SK-N-SH (cell line): ENCODE results near the gene SDCCAG8. TPM values are rescaled to one million over a fixed set of nuclear protein-coding genes. Genes with fewer than 3 reads are reported as not detected.

ENCODE experiments used
- CTCF ChIA-PET: fragments of 300-600, 350-600 bp; formaldehyde crosslinking; extraction: SDS; loops from one replicate; lab custom pipeline; 2021; lab: Yijun Ruan, JAX
- POLR2A ChIA-PET: fragments of 350-600 bp; sonication (Branson Sonifier 250); formaldehyde crosslinking; extraction: SDS; loops from one replicate; lab custom pipeline; 2020; ENCODE audit warnings: antibody characterized with exemption, inconsistent platforms; lab: Yijun Ruan, JAX
- DNase-seq: peaks from one replicate; pipeline ENCODE4 v3.0.0; 2012
- H2AFZ ChIP-seq: fragments of 200-600 bp; sonication (generic); 2 replicates; pipeline ENCODE4 v1.8.1; 2016; ENCODE audit warnings: antibody characterized with exemption, mild to moderate bottlenecking, low read depth
- H3F3A ChIP-seq: fragments of 200-600 bp; sonication (generic); replicated peaks from 2 replicates; pipeline ENCODE3; 2016; ENCODE audit warnings: antibody characterized with exemption, mild to moderate bottlenecking; ENCODE audit not compliant: insufficient read depth
- H3K27ac ChIP-seq, 2 experiments: fragments of 200-500 bp in 1 of 2; fragments of 200-600 bp in 1 of 2; sonication (Bioruptor generic) in 1 of 2; sonication (generic), shearing (Covaris generic) in 1 of 2; 2 replicates each; pipeline versions ENCODE4 v1.5.1 to v1.6.1; 2014 to 2016; ENCODE audit warnings: low read depth in 2 of 2, inconsistent platforms in 1 of 2, low read length in 1 of 2, mild to moderate bottlenecking in 1 of 2, mixed read lengths in 1 of 2
- H3K27me3 ChIP-seq: fragments of 200-600 bp; sonication (generic), shearing (Covaris generic); 2 replicates; pipeline ENCODE4 v1.6.1; 2016; ENCODE audit warnings: mixed run types; ENCODE audit not compliant: insufficient read depth
- H3K36me3 ChIP-seq, 2 experiments: fragments of 200-500 bp in 1 of 2; fragments of 200-600 bp in 1 of 2; sonication (Bioruptor generic) in 1 of 2; sonication (generic) in 1 of 2; replicated peaks in 1 of 2; 2 replicates each; pipeline versions ENCODE3 to v1.5.1; 2014 to 2016; ENCODE audit warnings: low read length in 1 of 2, mild to moderate bottlenecking in 1 of 2; ENCODE audit not compliant: insufficient read depth in 2 of 2, control insufficient read depth in 1 of 2
- H3K4me1 ChIP-seq, 2 experiments: fragments of 200-500 bp in 1 of 2; fragments of 200-600 bp in 1 of 2; sonication (Bioruptor generic) in 1 of 2; sonication (generic), shearing (Covaris generic) in 1 of 2; 2 replicates each; pipeline versions ENCODE4 v1.5.1 to v1.6.1; 2014 to 2016; ENCODE audit warnings: low read depth in 1 of 2, low read length in 1 of 2, mixed run types in 1 of 2; ENCODE audit not compliant: insufficient read depth in 2 of 2, control insufficient read depth in 1 of 2
- H3K4me2 ChIP-seq: fragments of 200-600 bp; sonication (generic), shearing (Covaris generic); 2 replicates; pipeline ENCODE4 v1.6.1; 2017; ENCODE audit warnings: mixed run types
- H3K4me3 ChIP-seq, 2 experiments: fragments of 200-500 bp in 1 of 2; fragments of 200-600 bp in 1 of 2; sonication (Bioruptor generic) in 1 of 2; sonication (generic), shearing (Covaris generic) in 1 of 2; 2 replicates each; pipeline versions ENCODE4 v1.5.1 to v1.8.1; 2014 to 2016; ENCODE audit warnings: low read depth in 2 of 2, inconsistent platforms in 1 of 2, low read length in 1 of 2, mild to moderate bottlenecking in 1 of 2, mixed read lengths in 1 of 2, moderate library complexity in 1 of 2
- H3K79me2 ChIP-seq: fragments of 200-600 bp; sonication (generic); 2 replicates; pipeline ENCODE4 v1.8.1; 2017; ENCODE audit warnings: mild to moderate bottlenecking; ENCODE audit not compliant: insufficient read depth
- H3K9ac ChIP-seq: fragments of 200-600 bp; sonication (generic); 2 replicates; pipeline ENCODE4 v1.6.1; 2017; ENCODE audit warnings: mixed run types
- H3K9me2 ChIP-seq: fragments of 200-600 bp; sonication (generic); 2 replicates; pipeline ENCODE4 v1.6.1; 2017; ENCODE audit warnings: mixed run types
- H3K9me3 ChIP-seq: fragments of 200-600 bp; sonication (generic); 2 replicates; pipeline ENCODE4 v1.6.1; 2017; ENCODE audit warnings: mixed run types, mild to moderate bottlenecking, moderate library complexity
- H4K20me1 ChIP-seq: fragments of 200-600 bp; sonication (generic); 2 replicates; pipeline ENCODE4 v1.6.1; 2017; ENCODE audit warnings: mild to moderate bottlenecking, mixed run types; ENCODE audit not compliant: insufficient read depth
- ELF1 ChIP-seq: IDR thresholded peaks from 2 replicates; pipeline ENCODE4 v1.4.0; 2012
- EP300 ChIP-seq, 2 experiments: IDR thresholded peaks; 2 replicates each; pipeline versions ENCODE4 v1.4.0 to v1.6.1; 2012; ENCODE audit warnings: borderline replicate concordance in 1 of 2, low read depth in 1 of 2, low read length in 1 of 2
- FOXJ3 ChIP-seq: sonication (generic); formaldehyde crosslinking; IDR thresholded peaks from 2 replicates; pipeline ENCODE4 v1.5.1; 2020; ENCODE audit warnings: mild to moderate bottlenecking, missing genetic modification reagents
- FOXM1 ChIP-seq: IDR thresholded peaks from 2 replicates; pipeline ENCODE4 v1.4.0; 2012; ENCODE audit warnings: low read depth, mild to moderate bottlenecking
- GABPA ChIP-seq: IDR thresholded peaks from 2 replicates; pipeline ENCODE4 v1.4.0; 2012; ENCODE audit warnings: low read depth, mild to moderate bottlenecking
- JUND ChIP-seq: IDR thresholded peaks from 2 replicates; pipeline ENCODE4 v1.4.0; 2012
- MEF2A ChIP-seq: IDR thresholded peaks from 2 replicates; pipeline ENCODE4 v1.4.0; 2012; ENCODE audit warnings: low read depth, borderline replicate concordance
- NFIC ChIP-seq: IDR thresholded peaks from 2 replicates; pipeline ENCODE4 v1.4.0; 2012; ENCODE audit warnings: borderline replicate concordance
- NRF1 ChIP-seq: IDR thresholded peaks from 2 replicates; pipeline ENCODE4 v1.6.1; 2012; ENCODE audit warnings: low read depth, mild to moderate bottlenecking, low read length
- POLR2AphosphoS5 ChIP-seq: IDR thresholded peaks from 2 replicates; pipeline ENCODE4 v1.6.1; 2012; ENCODE audit warnings: low read depth, low read length
- RFX5 ChIP-seq: IDR thresholded peaks from 2 replicates; pipeline ENCODE4 v1.6.1; 2012; ENCODE audit warnings: mild to moderate bottlenecking, improper control_type of control experiment, low read length
- RXRA ChIP-seq: IDR thresholded peaks from 2 replicates; pipeline ENCODE4 v1.4.0; 2012; ENCODE audit warnings: low read depth, mild to moderate bottlenecking, borderline replicate concordance
- TCF12 ChIP-seq: IDR thresholded peaks from 2 replicates; pipeline ENCODE4 v1.4.0; 2012
- TEAD4 ChIP-seq: IDR thresholded peaks from 2 replicates; pipeline ENCODE4 v1.4.0; 2012; ENCODE audit warnings: mild to moderate bottlenecking, borderline replicate concordance; ENCODE audit not compliant: insufficient read depth
- YY1 ChIP-seq: IDR thresholded peaks from 2 replicates; pipeline ENCODE4 v1.4.0; 2012; ENCODE audit warnings: low read depth, mild to moderate bottlenecking
- WGBS: methylation state at CpG from one replicate; pipeline ENCODE4 v1.1.6; 2017; ENCODE audit warnings: low lambda C conversion rate; 5-methylcytosine and 5-hydroxymethylcytosine counted together
- polyA plus RNA-seq, 3 experiments: library from polyadenylated mRNA; depleted of rRNA; stranded (reverse); fragments of >200 nt; gene quantifications; 2 replicates each; pipeline ENCODE4 v1.2.3, GENCODE V29; 2012
- TF ChIP-seq, protein P1 (sequence below): IDR thresholded peaks from 2 replicates; pipeline ENCODE4 v1.4.0; 2012; ENCODE audit warnings: low read depth, borderline replicate concordance
- TF ChIP-seq, protein P2 (sequence below): IDR thresholded peaks from 2 replicates; pipeline ENCODE4 v1.4.0; 2012; ENCODE audit warnings: low read depth
- TF ChIP-seq, protein P3 (sequence below): fragments of 200-600 bp; sonication (generic); IDR thresholded peaks from 2 replicates; pipeline ENCODE4 v1.6.1; 2017; ENCODE audit warnings: antibody characterized with exemption, mild to moderate bottlenecking, moderate library complexity
- TF ChIP-seq, protein P4 (sequence below): IDR thresholded peaks from 2 replicates; pipeline ENCODE4; 2012
- TF ChIP-seq, protein P5 (sequence below): IDR thresholded peaks from 2 replicates; pipeline ENCODE4 v1.4.0; 2012; ENCODE audit warnings: low read depth, borderline replicate concordance

The SDCCAG8 gene
- polyA plus RNA-seq, 1 of the 3 experiments (the other 2 are of a cell fraction): 22.7 TPM

DNA sequence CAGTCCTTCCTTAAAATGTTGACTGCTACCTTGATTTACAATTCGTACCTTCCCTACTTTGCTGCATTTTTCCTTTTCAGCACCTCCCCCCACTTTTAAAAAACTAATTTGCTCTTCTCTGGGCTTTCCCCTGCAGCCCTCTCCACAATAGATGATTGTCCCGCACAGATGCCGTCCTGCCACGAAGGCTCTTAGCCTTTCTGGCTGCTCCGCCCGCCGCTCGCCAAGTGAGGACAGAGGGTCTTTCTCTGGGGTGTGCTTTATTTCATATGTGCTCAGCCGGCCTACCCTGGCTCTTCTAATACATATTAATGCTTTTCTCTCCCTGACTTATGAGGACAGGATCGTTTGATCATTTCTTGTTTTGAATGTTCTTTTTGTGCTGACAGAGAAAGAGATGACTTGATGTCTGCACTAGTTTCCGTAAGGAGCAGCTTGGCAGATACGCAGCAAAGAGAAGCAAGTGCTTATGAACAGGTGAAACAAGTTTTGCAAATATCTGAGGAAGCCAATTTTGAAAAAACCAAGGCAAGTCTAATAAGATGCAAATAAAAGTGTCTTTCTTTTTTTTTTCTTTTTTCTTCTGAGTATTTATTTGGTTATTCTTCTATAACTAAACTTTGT lies 60.6 kb downstream of the SDCCAG8 start:
- no peak for DNase-seq
- H3K79me2 ChIP-seq: no peaks in the 10 kb centered on the region
- POLR2A ChIA-PET: no interaction called here
- peaks cover 25 to 36% of the 10 kb centered on the region in 2 experiments for H3K36me3 ChIP-seq
- CTCF ChIA-PET: interaction anchor here (0.6 kb wide), 1 partner anchor 793 kb away, joined by 3 read pairs; no protein-coding TSS in a partner anchor
- TF ChIP-seq FOXM1: no peak
- no peak for TF ChIP-seq GABPA
- no peak for TF ChIP-seq RXRA
- TF ChIP-seq NRF1: no peak
- TF ChIP-seq, protein P1, sequence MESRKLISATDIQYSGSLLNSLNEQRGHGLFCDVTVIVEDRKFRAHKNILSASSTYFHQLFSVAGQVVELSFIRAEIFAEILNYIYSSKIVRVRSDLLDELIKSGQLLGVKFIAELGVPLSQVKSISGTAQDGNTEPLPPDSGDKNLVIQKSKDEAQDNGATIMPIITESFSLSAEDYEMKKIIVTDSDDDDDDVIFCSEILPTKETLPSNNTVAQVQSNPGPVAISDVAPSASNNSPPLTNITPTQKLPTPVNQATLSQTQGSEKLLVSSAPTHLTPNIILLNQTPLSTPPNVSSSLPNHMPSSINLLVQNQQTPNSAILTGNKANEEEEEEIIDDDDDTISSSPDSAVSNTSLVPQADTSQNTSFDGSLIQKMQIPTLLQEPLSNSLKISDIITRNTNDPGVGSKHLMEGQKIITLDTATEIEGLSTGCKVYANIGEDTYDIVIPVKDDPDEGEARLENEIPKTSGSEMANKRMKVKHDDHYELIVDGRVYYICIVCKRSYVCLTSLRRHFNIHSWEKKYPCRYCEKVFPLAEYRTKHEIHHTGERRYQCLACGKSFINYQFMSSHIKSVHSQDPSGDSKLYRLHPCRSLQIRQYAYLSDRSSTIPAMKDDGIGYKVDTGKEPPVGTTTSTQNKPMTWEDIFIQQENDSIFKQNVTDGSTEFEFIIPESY: no peak
- no peak for TF ChIP-seq YY1
- TF ChIP-seq TEAD4: no peak
- no peak for TF ChIP-seq EP300 (IDR thresholded peaks at IDR 0.05; ENCODE audit: borderline replicate concordance in 1 of 2, low read depth in 1 of 2, low read length in 1 of 2)
- H2AFZ ChIP-seq: no peak overlapping the region
- H3K4me2 ChIP-seq: no peak overlapping the region
- no peak overlapping the region for H3K4me3 ChIP-seq
- H3K9me2 ChIP-seq: no peaks in the 10 kb centered on the region
- H3K27me3 ChIP-seq: no peaks in the 10 kb centered on the region
- no peaks in the 10 kb centered on the region for H3K9me3 ChIP-seq
- no peak overlapping the region for H3K9ac ChIP-seq
- no peaks in the 10 kb centered on the region for H4K20me1 ChIP-seq
- H3K27ac ChIP-seq: no peak overlapping the region
- peaks cover 0 to 3% of the 10 kb centered on the region in 2 experiments; a peak in 1 of 4 replicates for H3K4me1 ChIP-seq
- H3F3A ChIP-seq: peaks cover 5% of the 10 kb centered on the region
- WGBS: 95% methylated on average over 12 of the region's 12 CpGs

DNA sequence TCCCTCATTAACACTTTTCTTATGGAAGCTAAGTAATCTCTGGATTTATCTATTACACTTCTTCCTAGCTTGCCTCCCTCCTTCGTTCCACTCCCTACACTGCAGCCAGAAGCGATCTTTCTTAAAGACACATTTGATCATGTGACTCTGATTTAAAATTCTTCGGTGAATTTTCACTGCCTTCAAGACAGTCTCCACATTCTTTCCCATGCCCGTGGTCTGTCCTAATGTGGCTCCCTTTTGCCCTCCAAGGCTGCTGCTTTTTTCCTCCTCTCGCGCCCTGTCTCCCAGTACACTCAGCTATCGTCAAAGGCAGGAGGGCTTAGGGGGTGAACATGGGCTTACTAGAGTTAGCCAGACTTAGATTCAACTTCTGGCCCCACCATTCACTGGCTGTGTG lies 64.4 kb downstream of the SDCCAG8 start:
- Histone ChIP-seq H3K9me3 (no peaks in the 10 kb centered on the region), H3K36me3 (peaks cover 15 to 20% of the 10 kb centered on the region in 2 experiments), H3K27ac (no peak overlapping the region), H2AFZ (no peak overlapping the region), H3K79me2 (0 out of 2 replicates have a peak, but pooled peaks cover 3% of the 10 kb centered on the region), H3K4me3 (no peak overlapping the region), H3F3A (peaks cover 5% of the 10 kb centered on the region), H3K9me2 (no peaks in the 10 kb centered on the region), H4K20me1 (no peaks in the 10 kb centered on the region), H3K4me1 (peaks cover 0 to 1% of the 10 kb centered on the region in 2 experiments; a peak in 1 of 4 replicates), H3K9ac (no peak overlapping the region), H3K27me3 (no peaks in the 10 kb centered on the region), H3K4me2 (no peak overlapping the region)
- POLR2A ChIA-PET: no interaction called here
- CTCF ChIA-PET: interaction anchor here (1.0 kb wide), 1 partner anchor 12 kb away, joined by 3 read pairs; no protein-coding TSS in a partner anchor
- WGBS: 91% methylated on average over 7 of the region's 7 CpGs
- no peak for DNase-seq
- TF ChIP-seq TCF12 (no peak), NRF1 (no peak), FOXJ3 (CRISPR knock-in tag) (no peak), EP300 (IDR thresholded peaks at IDR 0.05; ENCODE audit: borderline replicate concordance in 1 of 2, low read depth in 1 of 2, low read length in 1 of 2) (no peak), MEF2A (no peak), POLR2AphosphoS5 (no peak), RFX5 (no peak), GABPA (no peak), ELF1 (no peak), NFIC (no peak), YY1 (no peak), JUND (no peak)
- TF ChIP-seq, protein P2, sequence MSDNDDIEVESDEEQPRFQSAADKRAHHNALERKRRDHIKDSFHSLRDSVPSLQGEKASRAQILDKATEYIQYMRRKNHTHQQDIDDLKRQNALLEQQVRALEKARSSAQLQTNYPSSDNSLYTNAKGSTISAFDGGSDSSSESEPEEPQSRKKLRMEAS: no peak
- TF ChIP-seq, protein P3, sequence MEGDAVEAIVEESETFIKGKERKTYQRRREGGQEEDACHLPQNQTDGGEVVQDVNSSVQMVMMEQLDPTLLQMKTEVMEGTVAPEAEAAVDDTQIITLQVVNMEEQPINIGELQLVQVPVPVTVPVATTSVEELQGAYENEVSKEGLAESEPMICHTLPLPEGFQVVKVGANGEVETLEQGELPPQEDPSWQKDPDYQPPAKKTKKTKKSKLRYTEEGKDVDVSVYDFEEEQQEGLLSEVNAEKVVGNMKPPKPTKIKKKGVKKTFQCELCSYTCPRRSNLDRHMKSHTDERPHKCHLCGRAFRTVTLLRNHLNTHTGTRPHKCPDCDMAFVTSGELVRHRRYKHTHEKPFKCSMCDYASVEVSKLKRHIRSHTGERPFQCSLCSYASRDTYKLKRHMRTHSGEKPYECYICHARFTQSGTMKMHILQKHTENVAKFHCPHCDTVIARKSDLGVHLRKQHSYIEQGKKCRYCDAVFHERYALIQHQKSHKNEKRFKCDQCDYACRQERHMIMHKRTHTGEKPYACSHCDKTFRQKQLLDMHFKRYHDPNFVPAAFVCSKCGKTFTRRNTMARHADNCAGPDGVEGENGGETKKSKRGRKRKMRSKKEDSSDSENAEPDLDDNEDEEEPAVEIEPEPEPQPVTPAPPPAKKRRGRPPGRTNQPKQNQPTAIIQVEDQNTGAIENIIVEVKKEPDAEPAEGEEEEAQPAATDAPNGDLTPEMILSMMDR: no peak
- TF ChIP-seq, protein P4, sequence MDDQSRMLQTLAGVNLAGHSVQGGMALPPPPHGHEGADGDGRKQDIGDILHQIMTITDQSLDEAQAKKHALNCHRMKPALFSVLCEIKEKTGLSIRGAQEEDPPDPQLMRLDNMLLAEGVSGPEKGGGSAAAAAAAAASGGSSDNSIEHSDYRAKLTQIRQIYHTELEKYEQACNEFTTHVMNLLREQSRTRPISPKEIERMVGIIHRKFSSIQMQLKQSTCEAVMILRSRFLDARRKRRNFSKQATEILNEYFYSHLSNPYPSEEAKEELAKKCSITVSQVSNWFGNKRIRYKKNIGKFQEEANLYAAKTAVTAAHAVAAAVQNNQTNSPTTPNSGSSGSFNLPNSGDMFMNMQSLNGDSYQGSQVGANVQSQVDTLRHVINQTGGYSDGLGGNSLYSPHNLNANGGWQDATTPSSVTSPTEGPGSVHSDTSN: no peak
- TF ChIP-seq, protein P1: no peak
- TF ChIP-seq, protein P5, sequence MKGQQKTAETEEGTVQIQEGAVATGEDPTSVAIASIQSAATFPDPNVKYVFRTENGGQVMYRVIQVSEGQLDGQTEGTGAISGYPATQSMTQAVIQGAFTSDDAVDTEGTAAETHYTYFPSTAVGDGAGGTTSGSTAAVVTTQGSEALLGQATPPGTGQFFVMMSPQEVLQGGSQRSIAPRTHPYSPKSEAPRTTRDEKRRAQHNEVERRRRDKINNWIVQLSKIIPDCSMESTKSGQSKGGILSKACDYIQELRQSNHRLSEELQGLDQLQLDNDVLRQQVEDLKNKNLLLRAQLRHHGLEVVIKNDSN: no peak
